Activated naive CD4-positive, alpha-beta T cell treated with anti-CD3 and anti-CD28 coated beads, Interleukin-2, amount 50 U/mL, for 16 hours (primary cell): ENCODE results near the gene PCGF5.
"Not testable (repeated sequence)": the region's sequence is repeated elsewhere in the genome, so short reads cannot be mapped to it uniquely, and the experiment has no call there.

Source experiments
- DNase-seq: peaks from one replicate; pipeline ENCODE4 v3.0.0-alpha.2; 2020

PCGF5 gene

GRCh38 chr10:91210435-91210834 lies 10.0 kb upstream of the PCGF5 start:
- no peak for DNase-seq

- no peak for DNase-seq
Observed at GRCh38 chr10:91211675-91212074, 8.8 kb upstream of the PCGF5 start.

- DNase-seq, result no peak
Observed at GRCh38 chr10:91214911-91215310, 5.6 kb upstream of the PCGF5 start.

- no peak for DNase-seq
Observed at GRCh38 chr10:91215384-91215783, 5.1 kb upstream of the PCGF5 start.

- DNase-seq, result no peak
Observed at GRCh38 chr10:91219371-91220193, 881 bp upstream of the PCGF5 start.

GRCh38 chr10:91220954-91221675 lies 652 bp downstream of the PCGF5 start:
- peak; percentile 36 for DNase-seq

- no peak for DNase-seq
Observed at GRCh38 chr10:91226093-91226492, 5.6 kb downstream of the PCGF5 start.

GRCh38 chr10:91227576-91227975 lies 7.1 kb downstream of the PCGF5 start:
- DNase-seq, result no peak

- no peak for DNase-seq
Observed at GRCh38 chr10:91229683-91230082, 9.2 kb downstream of the PCGF5 start.

- no peak for DNase-seq
Observed at GRCh38 chr10:91238191-91238590, 17.7 kb downstream of the PCGF5 start.

- DNase-seq, result no peak
Observed at GRCh38 chr10:91239789-91240188, 19.3 kb downstream of the PCGF5 start.

- DNase-seq, result no peak
Observed at GRCh38 chr10:91242940-91243339, 22.5 kb downstream of the PCGF5 start.

- no peak for DNase-seq
Observed at GRCh38 chr10:91247360-91248111, 27.1 kb downstream of the PCGF5 start.

GRCh38 chr10:91249700-91250099 lies 29.2 kb downstream of the PCGF5 start:
- DNase-seq, result no peak

- DNase-seq, result no peak
Observed at GRCh38 chr10:91250341-91250740, 29.9 kb downstream of the PCGF5 start.

GRCh38 chr10:91251430-91252056 lies 31.1 kb downstream of the PCGF5 start:
- peak; percentile 42 for DNase-seq

- no peak for DNase-seq
Observed at GRCh38 chr10:91253300-91253699, 32.8 kb downstream of the PCGF5 start.

- DNase-seq, result no peak
Observed at GRCh38 chr10:91257310-91257709, 36.8 kb downstream of the PCGF5 start.

GRCh38 chr10:91260417-91260816 lies 40.0 kb downstream of the PCGF5 start:
- not testable (repeated sequence) for DNase-seq

GRCh38 chr10:91271886-91272285 lies 51.4 kb downstream of the PCGF5 start:
- DNase-seq, result no peak

- no peak for DNase-seq
Observed at GRCh38 chr10:91284486-91285090, 64.1 kb downstream of the PCGF5 start.

GRCh38 chr10:91286572-91286971 lies 66.1 kb downstream of the PCGF5 start:
- DNase-seq, result no peak

- no peak for DNase-seq
Observed at GRCh38 chr10:91287276-91287675, 66.8 kb downstream of the PCGF5 start.
